GM19238 (cell line): ENCODE measurements around the gene P2RY2.

Experiments
- DNase-seq: peaks from one replicate; pipeline ENCODE4 v3.0.0; 2011; ENCODE audit warnings: low spot score; ENCODE audit not compliant: insufficient read length

The P2RY2 gene

GRCh38 chr11:73218106-73218829 is at the start of gene P2RY2:
TSS of gene P2RY2 (plus strand) at chr11:73218281. CDS start at chr11:73234160, 15,879 bp downstream.
- DNase-seq: no peak

- no peak for DNase-seq
Observed at GRCh38 chr11:73168925-73169579, 49.0 kb upstream of the P2RY2 start.

GRCh38 chr11:73170140-73170539 is 47.9 kb upstream of the P2RY2 start:
- no peak for DNase-seq

- DNase-seq: no peak
Observed at GRCh38 chr11:73171436-73172161, 46.5 kb upstream of the P2RY2 start.

- no peak for DNase-seq
Observed at GRCh38 chr11:73172992-73173656, 45.0 kb upstream of the P2RY2 start.

- DNase-seq: no peak
Observed at GRCh38 chr11:73173755-73174494, 44.2 kb upstream of the P2RY2 start.

GRCh38 chr11:73174495-73174791 is 43.6 kb upstream of the P2RY2 start:
- no peak for DNase-seq

GRCh38 chr11:73175551-73176144 is 42.4 kb upstream of the P2RY2 start:
- no peak for DNase-seq

- DNase-seq: no peak
Observed at GRCh38 chr11:73176145-73176873, 41.8 kb upstream of the P2RY2 start.

GRCh38 chr11:73176874-73177155 is 41.3 kb upstream of the P2RY2 start:
- no peak for DNase-seq

GRCh38 chr11:73177380-73177777 is 40.7 kb upstream of the P2RY2 start:
- DNase-seq: no peak

GRCh38 chr11:73177778-73178539 is 40.1 kb upstream of the P2RY2 start:
- DNase-seq: peak; percentile 90

GRCh38 chr11:73178681-73179080 is 39.4 kb upstream of the P2RY2 start:
- DNase-seq: no peak

- no peak for DNase-seq
Observed at GRCh38 chr11:73182824-73183321, 35.2 kb upstream of the P2RY2 start.

- peak; percentile 52 for DNase-seq
Observed at GRCh38 chr11:73184953-73185671, 33.0 kb upstream of the P2RY2 start.

GRCh38 chr11:73185680-73186293 is 32.3 kb upstream of the P2RY2 start:
- DNase-seq: no peak

- DNase-seq: no peak
Observed at GRCh38 chr11:73186294-73186850, 31.7 kb upstream of the P2RY2 start.

GRCh38 chr11:73186886-73187285 is 31.2 kb upstream of the P2RY2 start:
- DNase-seq: no peak
